IPS-11a (cell line): Measurements from ENCODE around the gene PSMD4.
"Not testable (repeated sequence)": the region's sequence is repeated elsewhere in the genome, so short reads cannot be mapped to it uniquely, and the experiment has no call there.

ENCODE experiments used
- H3K4me3 ChIP-seq: one replicate; pipeline ENCODE4 v1.5.1; 2013; ENCODE audit warnings: low read depth, low read length, control low read depth

PSMD4 gene

DNA sequence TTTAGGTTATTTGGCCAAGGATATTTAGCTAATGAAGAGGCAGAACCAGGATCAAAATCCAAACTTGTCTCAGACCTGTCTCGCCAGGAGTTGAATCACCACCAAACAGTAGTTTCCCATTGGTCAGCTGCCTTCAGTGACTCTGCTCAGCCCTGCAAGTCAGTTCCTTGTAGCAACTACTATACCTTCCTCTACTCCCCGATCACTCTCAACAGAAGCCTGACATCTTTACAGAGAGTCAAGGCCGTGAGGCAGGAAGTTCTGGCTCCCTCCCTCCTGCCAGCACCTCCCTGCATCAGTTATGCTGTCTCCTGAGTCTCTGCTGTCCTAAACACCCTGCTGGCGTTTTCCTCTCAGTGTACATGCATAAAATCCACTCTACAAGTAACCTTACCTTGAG, 13.2 kb downstream of the PSMD4 start:
- H3K4me3 ChIP-seq: no peak overlapping the region

DNA sequence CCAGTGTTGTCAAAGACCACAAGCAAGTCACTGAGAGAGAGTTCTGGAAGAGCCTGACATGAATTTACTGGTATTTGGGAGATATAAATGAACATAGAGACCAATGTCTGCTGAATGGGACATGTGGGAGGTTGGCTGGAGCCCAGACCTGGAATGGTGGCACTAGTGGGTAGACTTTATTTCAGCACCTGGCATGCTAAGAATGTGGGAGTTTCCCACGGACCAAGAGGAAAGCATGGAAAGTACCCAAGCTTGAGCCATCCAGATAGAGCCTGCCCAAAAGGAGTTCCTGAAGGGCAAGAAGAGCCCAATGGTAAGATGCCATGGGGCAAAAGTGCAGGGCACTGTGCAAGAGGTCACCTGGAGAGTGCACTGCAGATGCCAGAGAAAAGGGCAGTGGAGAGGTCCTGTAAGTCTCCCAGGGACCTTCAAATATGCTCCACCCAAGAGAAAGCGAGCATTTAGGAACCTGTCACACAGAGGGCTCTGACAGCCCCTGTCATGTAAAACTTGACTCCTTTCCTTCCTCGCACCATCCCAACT, 19.5 kb downstream of the PSMD4 start:
- no peak overlapping the region for H3K4me3 ChIP-seq

DNA sequence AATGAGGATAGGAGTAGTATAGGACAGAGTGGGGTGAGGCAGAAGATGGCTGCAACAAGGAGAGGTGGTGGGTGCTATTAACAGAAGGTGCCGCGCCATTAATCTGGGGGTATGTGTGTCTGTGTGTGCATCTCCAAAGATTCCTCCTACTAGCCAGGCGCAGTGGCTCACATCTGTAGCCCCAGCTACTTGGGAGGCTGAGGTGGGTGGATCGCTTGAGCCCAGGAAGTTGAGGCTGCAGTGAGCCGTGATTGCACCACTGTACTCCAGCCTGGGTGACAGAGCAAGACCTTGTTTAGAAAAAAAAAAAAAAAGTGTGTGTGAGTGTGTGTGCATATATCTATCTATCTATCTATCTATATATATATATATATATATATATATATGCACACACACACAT, 20.8 kb downstream of the PSMD4 start:
- H3K4me3 ChIP-seq: not testable (repeated sequence)

DNA sequence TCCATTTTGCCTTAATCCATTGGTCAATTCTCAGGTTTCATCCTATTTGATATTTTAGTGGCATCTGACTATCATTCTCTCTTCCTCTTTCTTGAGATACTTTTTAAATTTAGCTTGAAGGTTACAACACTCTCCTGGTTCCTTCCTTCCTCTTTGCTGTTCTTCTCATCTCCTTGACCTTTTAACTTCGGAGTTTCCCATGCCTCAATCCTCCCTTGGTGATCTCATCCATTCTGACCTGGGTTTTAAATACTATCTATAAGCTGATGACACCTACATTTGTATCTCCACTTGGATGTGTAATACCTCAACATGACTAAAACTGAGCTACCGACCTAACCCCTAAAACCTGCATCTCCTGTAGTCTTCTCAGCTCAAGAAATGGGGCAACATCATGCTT, 22.7 kb downstream of the PSMD4 start:
- no peak overlapping the region for H3K4me3 ChIP-seq

DNA sequence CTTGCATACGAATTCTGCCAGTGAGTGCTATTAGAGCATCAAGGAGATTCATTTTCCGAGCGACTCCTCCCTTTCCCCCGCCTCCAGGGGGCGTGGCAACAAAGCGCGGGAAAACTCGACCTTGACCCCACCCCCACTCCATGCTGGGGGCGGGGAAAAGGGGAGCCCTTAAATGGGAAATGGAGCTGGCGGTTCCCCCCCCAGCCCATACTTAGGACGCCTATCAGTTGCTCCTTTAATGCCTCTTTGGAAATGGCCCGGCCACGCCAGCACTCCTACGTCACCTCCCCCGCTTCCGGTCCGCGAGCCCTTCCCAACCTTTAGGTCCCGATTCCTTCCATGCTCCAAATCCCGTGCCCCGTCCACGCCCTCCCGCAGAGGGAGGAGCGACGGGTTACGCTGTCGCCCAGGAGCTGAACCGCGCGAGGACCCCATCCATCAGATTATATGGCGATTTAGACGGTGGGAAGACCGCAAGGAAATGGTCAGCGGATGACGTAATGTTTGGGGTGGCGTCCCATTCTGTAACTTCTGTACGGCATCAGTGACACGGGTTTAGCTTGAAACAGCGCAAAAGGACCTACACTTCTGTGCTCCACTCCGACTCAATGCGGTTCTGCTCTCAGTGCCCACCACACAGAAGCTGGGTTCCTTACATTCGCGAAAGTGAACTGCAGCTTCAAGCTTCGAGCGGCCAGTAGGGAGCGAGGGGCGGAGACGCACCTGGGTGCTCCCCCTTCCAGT, 26.9 kb downstream of the PSMD4 start:
- H3K4me3 ChIP-seq: peak overlapping the region; percentile 98

DNA sequence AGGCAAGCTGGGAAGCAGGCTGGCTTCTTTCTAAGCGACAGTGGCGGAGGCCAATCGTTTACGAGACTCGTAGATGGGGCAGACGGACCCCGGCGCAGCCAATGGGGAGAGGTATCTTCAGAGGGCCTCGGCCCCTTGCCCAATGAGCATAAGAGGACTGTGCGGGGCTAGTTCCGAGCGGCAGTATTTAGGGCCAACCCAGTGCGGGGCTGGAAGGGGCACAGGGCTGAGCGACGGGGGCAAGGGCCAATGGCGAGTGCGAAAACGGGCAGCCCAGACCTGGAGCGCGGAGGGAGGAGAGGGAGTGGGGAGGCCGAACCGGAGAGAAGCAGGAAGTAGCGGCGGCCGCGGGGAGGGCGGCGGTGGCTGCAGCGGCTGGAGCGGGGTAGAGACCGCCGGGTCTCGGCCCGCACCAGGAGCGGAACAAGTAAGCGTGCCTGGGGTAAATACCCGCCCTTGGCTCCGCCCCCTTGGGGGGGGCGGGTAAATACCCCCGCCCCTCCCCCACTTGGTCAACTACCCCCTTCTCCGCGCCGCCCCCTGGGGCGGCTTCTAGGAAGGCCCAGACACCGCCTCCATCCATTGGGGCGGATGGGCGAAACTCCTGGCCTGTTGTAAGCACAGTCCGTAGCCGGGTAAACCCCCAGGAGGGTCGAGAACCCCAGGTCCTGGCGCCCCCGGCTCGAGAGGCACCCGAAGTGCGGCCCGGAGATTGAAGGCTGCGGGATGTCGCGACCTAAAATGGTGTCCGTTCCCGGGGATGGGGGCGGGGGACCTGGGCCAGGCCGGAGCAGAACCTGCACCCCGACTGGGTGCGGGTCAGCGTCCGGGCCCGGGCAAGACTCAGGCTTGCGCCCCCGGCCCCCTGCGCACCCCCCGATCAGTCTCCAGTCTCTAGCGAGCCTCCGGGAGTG, 27.7 kb downstream of the PSMD4 start, which contains the start of gene ZNF687:
Gene ZNF687, plus strand, starts transcription at position 331 of the 914 bp plus-strand sequence. CDS start 3,993 bp downstream, outside the sequence.
- H3K4me3 ChIP-seq: peak within 1 kb of the TSS; percentile 98

DNA sequence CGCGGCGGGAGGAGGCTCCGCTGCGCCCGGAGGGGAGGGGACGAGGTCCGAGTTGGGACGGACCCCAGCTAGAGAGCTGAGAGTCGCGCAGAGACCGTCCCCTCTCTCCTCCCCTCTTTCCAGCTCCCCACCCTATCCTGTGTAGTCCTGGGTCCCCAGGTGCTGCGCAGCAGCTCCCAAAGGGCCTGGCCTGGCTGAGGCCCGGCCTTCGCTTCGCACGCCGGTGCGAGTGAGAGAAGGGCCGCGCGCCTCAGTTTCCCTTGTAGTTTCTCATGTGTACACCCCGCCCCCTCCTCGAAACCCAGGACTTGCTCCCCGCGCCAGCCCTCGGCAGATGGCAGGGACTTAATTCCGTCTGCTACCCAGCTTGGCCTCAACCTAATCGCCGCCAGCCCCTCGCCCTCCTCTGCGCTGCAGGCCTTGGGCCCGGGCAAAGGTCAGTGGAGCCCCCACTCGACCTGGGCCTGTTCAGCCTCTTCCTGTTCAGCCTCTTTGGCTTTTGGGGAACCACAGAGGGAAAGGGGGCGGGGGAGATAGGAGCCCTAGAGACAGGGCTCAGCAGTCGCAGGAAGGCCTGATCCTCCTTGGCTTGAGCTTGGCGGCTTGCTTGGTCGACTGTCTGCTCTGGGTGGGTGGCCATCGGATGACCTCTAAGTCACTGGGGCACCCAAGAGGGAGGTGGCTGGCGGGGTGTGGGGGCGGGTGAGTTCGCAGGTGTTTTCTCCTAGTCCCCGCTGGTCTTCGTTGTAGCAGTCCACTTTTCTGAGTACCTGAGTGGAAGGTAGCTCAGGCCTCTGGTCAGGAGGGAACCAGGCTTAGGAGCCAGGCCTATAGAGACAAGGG, 28.6 kb downstream of the PSMD4 start:
- H3K4me3 ChIP-seq: peak overlapping the region; percentile 71

DNA sequence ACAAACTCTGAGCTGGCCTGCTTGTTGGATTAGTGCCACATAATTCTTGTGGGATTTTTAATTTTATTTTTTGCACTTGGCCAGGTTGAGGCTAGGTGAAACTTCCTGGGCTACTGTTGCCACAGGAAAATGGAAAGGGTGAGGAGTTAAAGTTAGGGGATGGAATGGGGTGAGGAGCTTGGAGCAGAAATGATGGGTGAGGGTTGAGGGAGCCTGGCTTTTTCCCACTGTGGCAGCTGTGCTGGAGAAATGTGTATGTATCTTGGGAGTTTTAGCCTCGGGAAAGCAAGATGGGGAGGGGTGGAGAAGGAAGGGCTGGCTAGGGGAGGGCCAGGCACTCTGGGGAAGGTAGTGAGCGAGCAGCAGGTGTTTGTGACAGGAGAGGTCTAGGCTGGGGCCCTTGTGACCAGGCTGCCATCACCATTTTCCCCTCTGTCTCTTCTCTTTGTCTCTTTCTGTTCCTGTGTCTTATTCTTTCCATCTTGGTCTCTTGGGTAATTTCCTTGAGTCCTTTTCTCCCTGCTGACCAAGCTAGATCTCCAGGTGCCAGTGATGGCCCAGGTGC, 29.6 kb downstream of the PSMD4 start:
- H3K4me3 ChIP-seq: no peak overlapping the region

DNA sequence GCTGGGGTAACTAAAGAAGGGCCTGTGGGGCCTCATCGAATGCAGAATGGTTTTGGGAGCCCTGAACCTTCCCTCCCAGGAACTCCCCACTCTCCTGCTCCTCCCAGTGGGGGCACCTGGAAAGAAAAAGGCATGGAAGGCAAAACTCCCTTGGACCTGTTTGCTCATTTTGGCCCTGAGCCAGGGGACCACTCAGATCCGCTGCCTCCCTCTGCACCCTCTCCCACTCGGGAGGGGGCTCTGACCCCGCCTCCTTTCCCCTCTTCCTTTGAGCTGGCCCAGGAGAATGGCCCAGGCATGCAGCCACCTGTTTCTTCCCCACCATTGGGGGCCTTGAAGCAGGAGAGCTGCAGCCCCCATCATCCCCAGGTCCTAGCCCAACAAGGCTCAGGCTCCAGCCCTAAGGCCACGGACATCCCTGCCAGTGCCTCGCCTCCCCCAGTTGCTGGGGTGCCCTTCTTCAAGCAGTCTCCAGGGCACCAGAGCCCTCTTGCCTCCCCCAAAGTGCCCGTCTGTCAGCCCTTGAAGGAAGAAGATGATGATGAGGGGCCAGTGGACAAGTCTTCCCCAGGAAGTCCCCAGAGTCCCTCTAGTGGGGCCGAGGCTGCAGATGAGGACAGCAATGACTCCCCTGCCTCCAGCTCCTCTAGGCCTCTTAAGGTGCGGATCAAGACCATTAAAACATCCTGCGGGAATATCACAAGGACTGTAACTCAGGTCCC, 32.2 kb downstream of the PSMD4 start:
- no peak overlapping the region for H3K4me3 ChIP-seq

DNA sequence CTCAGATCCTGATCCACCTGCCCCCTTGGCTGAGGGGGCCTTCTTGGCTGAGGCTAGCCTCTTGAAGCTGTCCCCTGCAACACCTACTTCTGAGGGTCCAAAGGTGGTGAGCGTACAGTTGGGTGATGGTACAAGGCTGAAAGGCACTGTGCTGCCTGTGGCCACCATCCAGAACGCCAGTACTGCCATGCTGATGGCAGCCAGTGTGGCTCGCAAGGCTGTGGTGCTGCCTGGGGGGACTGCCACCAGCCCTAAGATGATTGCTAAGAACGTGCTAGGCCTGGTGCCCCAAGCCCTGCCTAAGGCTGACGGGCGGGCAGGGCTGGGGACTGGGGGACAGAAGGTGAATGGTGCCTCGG, 32.8 kb downstream of the PSMD4 start:
- no peak overlapping the region for H3K4me3 ChIP-seq

DNA sequence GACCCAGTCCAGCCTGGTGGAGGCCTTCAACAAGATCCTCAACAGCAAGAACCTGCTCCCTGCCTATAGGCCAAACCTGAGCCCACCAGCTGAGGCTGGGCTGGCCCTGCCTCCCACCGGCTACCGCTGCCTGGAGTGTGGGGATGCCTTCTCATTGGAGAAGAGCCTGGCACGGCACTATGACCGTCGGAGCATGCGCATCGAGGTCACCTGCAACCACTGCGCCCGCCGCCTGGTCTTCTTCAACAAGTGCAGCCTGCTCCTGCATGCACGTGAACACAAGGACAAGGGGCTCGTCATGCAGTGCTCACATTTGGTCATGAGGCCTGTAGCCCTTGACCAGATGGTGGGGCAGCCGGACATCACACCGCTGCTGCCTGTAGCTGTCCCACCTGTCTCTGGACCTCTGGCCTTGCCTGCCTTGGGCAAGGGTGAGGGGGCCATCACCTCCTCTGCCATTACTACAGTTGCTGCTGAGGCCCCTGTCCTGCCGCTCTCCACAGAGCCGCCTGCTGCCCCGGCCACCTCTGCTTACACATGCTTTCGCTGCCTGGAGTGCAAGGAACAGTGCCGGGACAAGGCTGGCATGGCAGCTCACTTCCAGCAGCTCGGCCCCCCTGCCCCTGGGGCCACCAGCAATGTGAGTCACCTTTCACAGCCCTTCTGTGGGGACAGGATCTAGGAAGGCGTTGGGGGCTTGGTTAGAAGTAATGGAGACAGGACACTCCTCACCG, 33.4 kb downstream of the PSMD4 start:
- no peak overlapping the region for H3K4me3 ChIP-seq

DNA sequence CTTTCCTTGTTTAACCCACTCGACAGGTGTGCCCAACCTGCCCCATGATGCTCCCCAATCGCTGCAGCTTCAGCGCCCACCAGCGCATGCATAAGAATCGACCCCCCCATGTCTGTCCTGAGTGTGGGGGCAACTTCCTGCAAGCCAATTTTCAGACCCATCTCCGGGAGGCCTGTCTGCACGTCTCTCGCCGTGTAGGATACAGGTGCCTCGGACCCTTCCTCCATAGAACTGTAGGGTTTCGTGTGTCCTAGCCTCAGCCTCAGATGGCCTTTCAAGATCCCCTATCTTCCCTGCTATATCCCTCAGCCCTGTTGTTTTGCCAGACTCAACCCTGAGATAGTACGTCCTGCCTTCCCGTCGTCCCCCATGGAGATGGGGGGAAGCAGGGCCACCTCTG, 34.0 kb downstream of the PSMD4 start:
- H3K4me3 ChIP-seq: no peak overlapping the region

DNA sequence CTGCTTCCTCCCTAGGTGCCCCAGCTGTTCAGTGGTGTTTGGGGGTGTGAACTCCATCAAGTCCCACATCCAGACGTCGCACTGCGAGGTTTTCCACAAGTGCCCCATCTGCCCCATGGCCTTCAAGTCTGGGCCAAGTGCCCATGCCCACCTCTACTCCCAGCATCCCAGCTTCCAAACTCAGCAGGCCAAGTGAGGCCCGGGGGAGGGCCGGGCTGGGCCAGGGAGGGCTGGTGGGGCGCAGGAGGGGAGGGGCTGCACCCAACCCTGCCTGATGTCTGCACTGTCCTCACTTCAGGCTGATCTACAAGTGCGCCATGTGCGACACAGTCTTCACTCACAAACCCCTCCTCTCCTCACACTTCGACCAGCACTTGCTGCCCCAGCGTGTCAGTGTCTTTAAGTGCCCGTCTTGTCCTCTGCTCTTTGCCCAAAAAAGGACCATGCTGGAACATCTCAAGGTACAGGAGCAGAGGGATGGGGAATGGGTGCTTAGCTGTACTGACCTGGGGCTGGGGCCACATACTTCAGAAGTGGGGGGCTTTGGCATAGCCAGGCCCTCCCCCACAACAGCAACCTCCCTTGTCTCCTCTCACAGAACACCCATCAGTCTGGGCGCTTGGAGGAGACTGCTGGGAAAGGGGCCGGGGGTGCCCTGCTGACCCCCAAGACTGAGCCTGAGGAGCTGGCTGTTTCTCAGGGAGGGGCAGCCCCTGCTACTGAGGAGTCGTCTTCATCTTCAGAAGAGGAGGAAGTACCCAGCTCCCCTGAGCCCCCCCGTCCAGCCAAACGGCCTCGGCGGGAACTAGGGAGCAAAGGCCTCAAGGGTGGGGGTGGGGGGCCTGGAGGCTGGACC, 34.8 kb downstream of the PSMD4 start:
- H3K4me3 ChIP-seq: no peak overlapping the region

DNA sequence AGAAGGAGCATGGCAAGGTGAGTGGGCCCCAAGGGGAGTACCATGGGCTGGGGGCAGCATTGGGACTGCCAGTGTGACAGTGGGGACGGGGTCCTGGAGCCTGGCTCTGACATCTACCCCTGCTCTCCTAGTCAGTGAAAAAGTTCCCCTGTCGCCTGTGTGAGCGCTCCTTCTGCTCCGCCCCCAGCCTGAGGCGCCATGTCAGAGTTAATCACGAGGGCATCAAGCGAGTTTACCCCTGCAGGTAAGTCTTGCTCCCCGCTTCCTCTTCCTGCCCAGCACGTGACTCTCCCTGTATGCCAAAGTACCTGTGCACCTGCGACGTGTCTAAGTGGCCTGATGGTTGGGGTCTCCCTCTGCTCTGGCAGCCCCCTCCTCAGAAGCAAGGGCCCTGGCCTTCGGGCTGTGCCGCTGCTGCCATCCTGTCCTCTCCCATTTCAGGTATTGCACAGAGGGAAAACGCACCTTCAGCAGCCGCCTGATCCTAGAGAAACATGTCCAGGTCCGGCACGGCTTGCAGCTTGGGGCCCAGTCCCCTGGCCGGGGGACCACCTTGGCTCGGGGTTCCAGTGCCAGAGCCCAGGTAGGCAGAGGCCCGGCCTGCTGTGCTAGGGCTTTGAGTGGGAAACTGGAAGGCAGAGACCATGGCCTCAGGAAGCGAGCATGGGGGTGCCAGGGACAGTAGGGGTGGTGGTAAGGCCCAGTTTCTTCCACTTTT, 35.6 kb downstream of the PSMD4 start:
- H3K4me3 ChIP-seq: no peak overlapping the region

DNA sequence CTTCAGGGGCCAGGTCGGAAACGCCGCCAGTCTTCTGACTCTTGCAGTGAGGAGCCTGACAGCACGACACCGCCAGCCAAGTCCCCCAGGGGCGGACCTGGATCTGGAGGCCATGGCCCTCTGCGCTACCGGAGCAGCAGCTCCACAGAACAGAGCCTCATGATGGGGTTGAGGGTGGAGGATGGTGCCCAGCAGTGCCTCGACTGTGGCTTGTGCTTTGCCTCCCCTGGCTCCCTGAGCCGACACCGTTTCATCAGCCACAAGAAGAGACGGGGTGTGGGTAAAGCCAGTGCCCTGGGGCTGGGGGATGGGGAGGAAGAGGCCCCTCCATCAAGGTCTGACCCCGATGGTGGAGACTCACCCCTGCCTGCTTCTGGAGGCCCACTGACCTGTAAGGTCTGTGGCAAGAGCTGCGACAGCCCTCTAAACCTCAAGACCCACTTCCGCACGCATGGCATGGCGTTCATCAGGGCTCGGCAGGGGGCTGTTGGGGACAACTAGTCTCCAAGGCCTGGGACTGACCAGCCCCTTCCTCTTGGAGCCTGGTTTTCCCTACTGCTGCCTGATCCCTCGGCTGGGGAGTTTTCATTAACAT, 36.3 kb downstream of the PSMD4 start:
- H3K4me3 ChIP-seq: no peak overlapping the region

DNA sequence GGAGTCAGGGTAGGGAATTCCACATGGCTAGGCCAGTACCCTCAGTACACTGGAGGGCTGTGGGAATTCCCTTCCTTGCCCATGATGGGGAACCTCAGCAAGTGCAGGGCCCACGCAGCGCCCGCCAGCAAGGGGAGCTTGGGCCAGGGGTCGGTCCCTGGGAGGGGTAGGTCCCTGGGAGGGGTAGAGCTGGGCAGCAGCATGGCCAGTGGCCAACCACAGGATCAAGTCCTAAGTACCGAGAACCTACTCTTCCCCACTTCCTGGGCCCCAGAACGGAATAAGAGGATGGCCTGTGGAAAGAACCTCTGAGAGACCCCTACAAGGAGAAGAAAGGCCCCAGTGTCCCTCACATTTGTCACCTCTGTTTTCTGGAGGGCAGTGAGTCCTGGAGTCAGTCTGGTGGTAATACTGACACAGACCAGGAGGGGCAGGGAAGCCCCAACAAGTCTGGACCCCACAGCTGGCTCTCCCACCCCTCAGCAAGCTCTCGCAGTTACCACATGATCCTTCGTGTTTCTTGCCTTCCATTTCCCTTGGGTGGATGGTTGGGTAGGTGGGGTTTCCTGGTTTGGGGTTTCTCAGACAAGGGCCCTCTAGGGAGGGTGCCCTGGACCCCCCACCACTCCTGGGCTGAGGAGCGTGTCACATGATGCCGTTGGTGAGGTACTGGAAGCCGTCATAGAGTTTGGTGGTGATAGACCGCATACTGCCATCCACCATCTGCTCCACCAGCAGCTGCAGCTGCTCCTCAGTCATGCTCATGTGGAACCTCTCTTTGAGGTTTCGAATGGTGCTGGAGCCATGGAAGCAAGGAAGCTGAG, 37.9 kb downstream of the PSMD4 start:
- H3K4me3 ChIP-seq: no peak overlapping the region
